Adrenal gland (tissue), 5 donors: ENCODE results near the gene HOXC11.

Source experiments
- POLR2A ChIP-seq, 2 donors: fragments of 450-650 bp; IDR thresholded peaks; one replicate each; pipeline ENCODE4 v1.6.1; 2017; ENCODE audit warnings: antibody characterized with exemption in 2 of 2, mild to moderate bottlenecking in 2 of 2, moderate library complexity in 1 of 2
- TF ChIP-seq, protein P1 (sequence below), 6 experiments: fragments of 450-650 bp in 4 of 6; fragments of 200-600 bp in 2 of 6; sonication (generic) in 1 of 6; IDR thresholded peaks; 1 replicate in 5 of 6; 2 replicates in 1 of 6; pipeline versions ENCODE4 v1.5.1 to v1.8.0; 2016 to 2021; ENCODE audit warnings: antibody characterized with exemption in 6 of 6, mild to moderate bottlenecking in 2 of 6, moderate library complexity in 1 of 6
- donor health status: DM: no; HTN: no; CAD: no.

DNA sequence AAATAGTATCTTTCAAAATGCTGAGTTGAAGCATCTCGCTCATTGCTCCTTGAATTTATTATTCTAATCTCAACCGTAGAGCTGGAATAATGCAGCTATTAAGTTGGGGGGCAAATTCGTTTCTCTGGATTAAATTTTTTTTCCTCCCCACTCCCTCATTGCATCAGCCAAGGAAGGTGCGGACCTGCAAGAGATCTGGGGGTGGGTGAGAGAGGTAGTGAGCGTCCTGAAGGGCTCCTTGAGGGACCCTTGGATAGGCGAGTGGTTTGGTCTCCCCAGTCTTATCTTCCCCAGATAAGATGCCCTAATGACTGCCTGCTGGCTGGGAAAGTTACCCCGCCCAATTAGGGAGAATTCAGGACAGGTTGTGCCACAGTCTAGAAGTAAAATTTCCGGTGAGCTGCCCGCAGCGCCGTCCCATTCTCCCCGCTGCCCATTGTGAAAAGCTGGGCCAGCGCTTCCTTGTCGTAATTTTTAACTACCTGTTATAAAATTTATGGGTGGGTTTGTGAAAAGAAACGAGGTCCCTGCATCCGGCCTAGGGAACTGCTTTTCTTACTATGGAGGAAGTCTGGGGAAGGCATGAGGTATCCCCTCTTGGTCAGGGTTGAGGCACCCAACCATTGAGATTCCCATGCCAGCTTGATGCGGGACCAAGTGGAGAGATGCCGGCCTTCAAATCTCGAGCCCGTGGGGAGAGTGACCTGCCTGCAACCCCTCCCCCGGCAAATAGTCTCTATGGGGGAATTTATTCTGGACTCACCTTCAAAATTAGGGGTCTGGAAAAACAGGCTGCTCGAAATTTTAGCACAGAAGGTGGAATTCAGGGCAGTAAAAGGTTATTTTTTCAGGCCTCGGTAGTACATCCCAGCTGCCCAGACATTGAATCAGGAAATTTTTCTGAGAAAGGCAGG lies 42.3 kb downstream of the HOXC11 start:
- TF ChIP-seq, protein P1, sequence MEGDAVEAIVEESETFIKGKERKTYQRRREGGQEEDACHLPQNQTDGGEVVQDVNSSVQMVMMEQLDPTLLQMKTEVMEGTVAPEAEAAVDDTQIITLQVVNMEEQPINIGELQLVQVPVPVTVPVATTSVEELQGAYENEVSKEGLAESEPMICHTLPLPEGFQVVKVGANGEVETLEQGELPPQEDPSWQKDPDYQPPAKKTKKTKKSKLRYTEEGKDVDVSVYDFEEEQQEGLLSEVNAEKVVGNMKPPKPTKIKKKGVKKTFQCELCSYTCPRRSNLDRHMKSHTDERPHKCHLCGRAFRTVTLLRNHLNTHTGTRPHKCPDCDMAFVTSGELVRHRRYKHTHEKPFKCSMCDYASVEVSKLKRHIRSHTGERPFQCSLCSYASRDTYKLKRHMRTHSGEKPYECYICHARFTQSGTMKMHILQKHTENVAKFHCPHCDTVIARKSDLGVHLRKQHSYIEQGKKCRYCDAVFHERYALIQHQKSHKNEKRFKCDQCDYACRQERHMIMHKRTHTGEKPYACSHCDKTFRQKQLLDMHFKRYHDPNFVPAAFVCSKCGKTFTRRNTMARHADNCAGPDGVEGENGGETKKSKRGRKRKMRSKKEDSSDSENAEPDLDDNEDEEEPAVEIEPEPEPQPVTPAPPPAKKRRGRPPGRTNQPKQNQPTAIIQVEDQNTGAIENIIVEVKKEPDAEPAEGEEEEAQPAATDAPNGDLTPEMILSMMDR (IDR thresholded peaks at IDR 0.05) = no peak
- TF ChIP-seq POLR2A (IDR thresholded peaks at IDR 0.05) = no peak
